Keratinocyte (primary cell): ENCODE measurements around the gene LDB2. TPM values are rescaled to one million over a fixed set of nuclear protein-coding genes. Genes with fewer than 3 reads are reported as not detected.

Source experiments
- DNase-seq: peaks from one replicate; pipeline ENCODE4 v3.0.0-alpha.2; 2011; ENCODE audit warnings: low read depth, missing footprints, low spot score
- FAIRE-seq: peaks from 2 replicates; lab custom pipeline; 2011; peaks lifted over from hg19 to GRCh38; lab: Jason Lieb, UNC
- H2AFZ ChIP-seq: 2 replicates; pipeline ENCODE4 v1.6.0; 2012; ENCODE audit warnings: low read length, control low read depth, inconsistent platforms; ENCODE audit not compliant: control insufficient read depth
- H3K27ac ChIP-seq: 2 replicates; pipeline ENCODE4 v1.5.1; 2011; ENCODE audit warnings: low read length; ENCODE audit not compliant: control insufficient read depth, insufficient read depth
- H3K27me3 ChIP-seq: 3 replicates; pipeline ENCODE4 v1.6.0; 2011; ENCODE audit warnings: low read length; ENCODE audit not compliant: control insufficient read depth, insufficient read depth; ENCODE audit errors: extremely low read depth
- H3K36me3 ChIP-seq, 2 experiments: 2 replicates in 1 of 2; 3 replicates in 1 of 2; pipeline ENCODE4 v1.5.1; 2011; ENCODE audit warnings: low read length in 2 of 2, mild to moderate bottlenecking in 1 of 2; ENCODE audit not compliant: control insufficient read depth in 2 of 2, insufficient read depth in 2 of 2; ENCODE audit errors: extremely low read depth in 1 of 2
- H3K4me1 ChIP-seq: 3 replicates; pipeline ENCODE4 v1.5.1; 2011; ENCODE audit warnings: low read length; ENCODE audit not compliant: control insufficient read depth, insufficient read depth; ENCODE audit errors: extremely low read depth
- H3K4me2 ChIP-seq: 3 replicates; pipeline ENCODE4 v1.6.0; 2011; ENCODE audit warnings: low read depth, low read length; ENCODE audit not compliant: control insufficient read depth, insufficient read depth; ENCODE audit errors: extremely low read depth
- H3K4me3 ChIP-seq, 3 experiments: fragments of 200-600 bp in 1 of 3; sonication (generic) in 1 of 3; 2 replicates in 2 of 3; 3 replicates in 1 of 3; pipeline ENCODE4 v1.5.1; 2011 to 2016; ENCODE audit warnings: low read length in 3 of 3, mild to moderate bottlenecking in 3 of 3, control low read depth in 2 of 3, inconsistent platforms in 1 of 3, low read depth in 1 of 3, mixed read lengths in 1 of 3, mixed run types in 1 of 3, moderate library complexity in 1 of 3; ENCODE audit not compliant: control insufficient read depth in 2 of 3, insufficient read depth in 2 of 3; ENCODE audit errors: extremely low read depth in 1 of 3
- H3K79me2 ChIP-seq: 2 replicates; pipeline ENCODE4 v1.6.0; 2012; ENCODE audit warnings: low read length; ENCODE audit not compliant: control insufficient read depth, insufficient read depth
- H3K9ac ChIP-seq: 3 replicates; pipeline ENCODE4 v1.6.0; 2011; ENCODE audit warnings: low read length; ENCODE audit not compliant: control insufficient read depth, insufficient read depth; ENCODE audit errors: extremely low read depth
- H3K9me1 ChIP-seq: 3 replicates; pipeline ENCODE4 v1.6.0; 2011; ENCODE audit warnings: low read length; ENCODE audit not compliant: control insufficient read depth, insufficient read depth; ENCODE audit errors: extremely low read depth
- H3K9me3 ChIP-seq: 2 replicates; pipeline ENCODE4 v1.5.1; 2012; ENCODE audit warnings: low read depth, low read length; ENCODE audit not compliant: control insufficient read depth
- H4K20me1 ChIP-seq: 3 replicates; pipeline ENCODE4 v1.6.0; 2011; ENCODE audit warnings: low read length; ENCODE audit not compliant: control insufficient read depth, insufficient read depth; ENCODE audit errors: extremely low read depth
- EZH2 ChIP-seq: IDR thresholded peaks from one replicate; pipeline ENCODE4 v1.6.1; 2012; ENCODE audit warnings: inconsistent platforms, mild to moderate bottlenecking, low read length, moderate library complexity
- dilution Hi-C: fragments of 300-500 bp; cut with MboI; formaldehyde crosslinking; loops from one replicate; pipeline ENCODE4 v1.7.0; 2020; ENCODE audit warnings: low sequenced_read_pairs; ENCODE audit not compliant: extremely low pct_ligation_motif_present
- polyA plus RNA-seq, 5 experiments: library from polyadenylated mRNA; depleted of rRNA in 3 of 5; stranded (reverse) in 3 of 5; stranded (forward) in 1 of 5; unstranded in 1 of 5; fragments of >200 nt; gene quantifications; 1 replicate in 1 of 5; 2 replicates in 3 of 5; 3 replicates in 1 of 5; pipeline versions ENCODE4 v1.2.1 to v1.2.3, GENCODE V29; 2011 to 2012; ENCODE audit warnings: missing spikeins in 2 of 5, low read depth in 1 of 5, low replicate concordance in 1 of 5
- TF ChIP-seq, protein P1 (sequence below), 3 experiments: IDR thresholded peaks in 1 of 3; conservative IDR thresholded peaks in 1 of 3; optimal IDR thresholded peaks in 1 of 3; 2 replicates in 2 of 3; 3 replicates in 1 of 3; pipeline versions ENCODE3 to v1.5.1; 2011; ENCODE audit warnings: low read length in 3 of 3, mild to moderate bottlenecking in 3 of 3, moderate library complexity in 2 of 3, control low read depth in 1 of 3, inconsistent platforms in 1 of 3; ENCODE audit not compliant: insufficient read depth in 2 of 3; ENCODE audit errors: extremely low read depth in 1 of 3

The LDB2 gene
- polyA plus RNA-seq, 1 donor (not counting 4 experiments of a cell fraction or from before 2014, with no cell fraction given), result not detected

DNA sequence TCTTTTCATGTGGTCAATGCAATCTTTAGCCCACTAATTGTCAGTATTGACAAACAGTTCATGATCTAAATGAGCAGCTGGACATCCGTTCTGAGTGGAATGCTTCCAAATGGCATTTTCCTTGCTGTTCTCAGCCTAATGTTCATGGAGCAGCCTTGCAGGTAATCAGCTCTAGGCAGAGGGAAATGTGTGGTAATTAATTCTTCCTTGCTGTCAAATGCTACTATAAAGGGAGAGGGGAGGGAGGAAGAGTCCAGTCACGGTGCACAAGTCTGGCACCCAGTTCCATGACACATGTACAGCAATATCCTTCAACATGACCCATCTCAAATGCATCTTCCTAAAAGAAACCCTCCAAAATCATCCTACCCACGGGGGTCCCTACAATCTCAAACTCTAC, 88.5 kb downstream of the LDB2 start:
- Histone ChIP-seq H3K4me2 (no peak overlapping the region), H3K36me3 (no peaks in the 10 kb centered on the region), H3K9me1 (no peaks in the 10 kb centered on the region), H3K4me1 (no peaks in the 10 kb centered on the region), H3K4me3 (no peak overlapping the region), H3K27ac (no peak overlapping the region), H3K9ac (no peak overlapping the region), H3K79me2 (no peaks in the 10 kb centered on the region), H4K20me1 (no peaks in the 10 kb centered on the region), H3K27me3 (no peaks in the 10 kb centered on the region), H3K9me3 (no peaks in the 10 kb centered on the region), H2AFZ (no peak overlapping the region)
- FAIRE-seq (no peak), DNase-seq (no peak)
- dilution Hi-C loops, result no loop called here
- TF ChIP-seq EZH2, result no peak

DNA sequence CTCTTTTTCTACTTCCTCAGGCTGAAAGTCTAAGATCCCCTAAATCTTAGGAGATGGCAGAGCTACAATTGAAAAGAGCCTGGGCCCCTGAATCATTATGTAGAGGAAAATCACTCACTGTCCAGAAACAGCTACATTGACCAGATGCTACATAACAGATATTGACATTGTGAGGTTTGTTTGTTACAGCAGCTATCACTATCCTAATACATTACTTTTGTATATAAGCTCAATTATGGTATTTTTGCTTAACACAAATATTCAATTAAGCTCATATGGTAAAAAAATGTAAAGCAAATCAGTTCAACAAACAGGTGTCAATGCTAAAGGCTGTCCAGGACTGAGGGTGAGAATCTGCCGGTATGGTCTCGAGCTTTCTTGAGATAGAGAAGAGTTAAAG, 89.4 kb downstream of the LDB2 start:
- H3K4me2 ChIP-seq, result no peak overlapping the region
- dilution Hi-C loops, result no loop called here
- DNase-seq, result no peak
- no peak for FAIRE-seq
- no peak overlapping the region for H3K4me3 ChIP-seq
- no peak overlapping the region for H2AFZ ChIP-seq
- no peak overlapping the region for H3K9ac ChIP-seq
- no peaks in the 10 kb centered on the region for H3K79me2 ChIP-seq
- H3K9me1 ChIP-seq, result no peaks in the 10 kb centered on the region
- TF ChIP-seq EZH2, result no peak
- TF ChIP-seq, protein P1, sequence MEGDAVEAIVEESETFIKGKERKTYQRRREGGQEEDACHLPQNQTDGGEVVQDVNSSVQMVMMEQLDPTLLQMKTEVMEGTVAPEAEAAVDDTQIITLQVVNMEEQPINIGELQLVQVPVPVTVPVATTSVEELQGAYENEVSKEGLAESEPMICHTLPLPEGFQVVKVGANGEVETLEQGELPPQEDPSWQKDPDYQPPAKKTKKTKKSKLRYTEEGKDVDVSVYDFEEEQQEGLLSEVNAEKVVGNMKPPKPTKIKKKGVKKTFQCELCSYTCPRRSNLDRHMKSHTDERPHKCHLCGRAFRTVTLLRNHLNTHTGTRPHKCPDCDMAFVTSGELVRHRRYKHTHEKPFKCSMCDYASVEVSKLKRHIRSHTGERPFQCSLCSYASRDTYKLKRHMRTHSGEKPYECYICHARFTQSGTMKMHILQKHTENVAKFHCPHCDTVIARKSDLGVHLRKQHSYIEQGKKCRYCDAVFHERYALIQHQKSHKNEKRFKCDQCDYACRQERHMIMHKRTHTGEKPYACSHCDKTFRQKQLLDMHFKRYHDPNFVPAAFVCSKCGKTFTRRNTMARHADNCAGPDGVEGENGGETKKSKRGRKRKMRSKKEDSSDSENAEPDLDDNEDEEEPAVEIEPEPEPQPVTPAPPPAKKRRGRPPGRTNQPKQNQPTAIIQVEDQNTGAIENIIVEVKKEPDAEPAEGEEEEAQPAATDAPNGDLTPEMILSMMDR (optimal IDR thresholded peaks at IDR 0.05 in 1 of 3, IDR thresholded peaks at IDR 0.05 in 1 of 3, conservative IDR thresholded peaks at IDR 0.05 in 1 of 3; ENCODE audit: extremely low read depth in 1 of 3, insufficient read depth in 2 of 3, low read length in 3 of 3), result no peak
- H3K4me1 ChIP-seq, result no peaks in the 10 kb centered on the region
- H3K27ac ChIP-seq, result no peak overlapping the region
- no peaks in the 10 kb centered on the region for H3K27me3 ChIP-seq
- H3K36me3 ChIP-seq, result no peaks in the 10 kb centered on the region
- H3K9me3 ChIP-seq, result no peaks in the 10 kb centered on the region
- no peaks in the 10 kb centered on the region for H4K20me1 ChIP-seq

DNA sequence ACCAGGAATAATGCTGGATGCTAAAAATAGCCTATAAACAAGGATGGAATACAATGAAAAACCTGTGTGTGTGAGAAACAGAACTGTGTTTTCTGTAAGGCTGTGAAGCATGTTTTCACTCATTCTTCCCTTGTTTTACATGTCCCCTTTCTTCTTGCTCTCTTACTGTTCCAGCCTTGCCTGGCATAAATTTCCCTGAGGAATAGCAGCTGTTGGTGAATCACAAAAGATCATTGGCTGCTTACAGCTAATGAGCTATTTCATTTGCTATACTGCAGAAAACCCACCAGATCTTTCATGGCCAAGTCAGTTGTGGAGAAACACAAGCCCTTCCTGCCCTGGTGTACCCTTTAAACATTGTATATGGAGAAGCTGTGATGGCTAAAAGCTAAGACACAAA, 91.1 kb downstream of the LDB2 start:
- Histone ChIP-seq H3K4me2 (no peak overlapping the region), H3K27me3 (no peaks in the 10 kb centered on the region), H3K9me1 (no peaks in the 10 kb centered on the region), H3K79me2 (no peaks in the 10 kb centered on the region), H2AFZ (no peak overlapping the region), H3K9me3 (no peaks in the 10 kb centered on the region), H3K27ac (no peak overlapping the region), H3K4me1 (no peaks in the 10 kb centered on the region), H3K4me3 (no peak overlapping the region), H4K20me1 (no peaks in the 10 kb centered on the region), H3K36me3 (no peaks in the 10 kb centered on the region), H3K9ac (no peak overlapping the region)
- dilution Hi-C loops, result no loop called here
- FAIRE-seq (no peak), DNase-seq (no peak)
- TF ChIP-seq EZH2, result no peak
- TF ChIP-seq, protein P1 (optimal IDR thresholded peaks at IDR 0.05 in 1 of 3, IDR thresholded peaks at IDR 0.05 in 1 of 3, conservative IDR thresholded peaks at IDR 0.05 in 1 of 3; ENCODE audit: extremely low read depth in 1 of 3, insufficient read depth in 2 of 3, low read length in 3 of 3), result no peak
